HepG2 (cell line): ENCODE measurements around the gene AGR3. TPM values are rescaled to one million over a fixed set of nuclear protein-coding genes. Genes with fewer than 3 reads are reported as not detected.

Source experiments
- ATAC-seq: fragments of 200-7000 bp; cut with Tn5 transposase; 3 replicates; pipeline ENCODE4 v1.9.1; 2020; ENCODE audit warnings: mild to moderate bottlenecking, moderate library complexity
- BruUV-seq: library from RNA; stranded (reverse); fragments of 400-500 nt; replicated peaks from 2 replicates; lab custom pipeline; 2021; lab: Mats Ljungman, UMichigan
- CTCF ChIA-PET: fragments of 300-600 bp; formaldehyde crosslinking; extraction: SDS; loops from one replicate; lab custom pipeline; 2021; ENCODE audit warnings: low total read pairs, inconsistent platforms, low intra/inter-chr PET ratio; lab: Yijun Ruan, JAX
- POLR2A ChIA-PET: fragments of 350-600 bp; sonication (Branson Sonifier 250); formaldehyde crosslinking; loops from one replicate; lab custom pipeline; 2020; ENCODE audit warnings: antibody characterized with exemption, inconsistent platforms; lab: Yijun Ruan, JAX
- DNase-seq: peaks from one replicate; pipeline ENCODE4 v3.0.0-alpha.2; 2015; ENCODE audit warnings: low spot score
- FAIRE-seq: peaks from 3 replicates; lab custom pipeline; 2011; peaks lifted over from hg19 to GRCh38; lab: Jason Lieb, UNC
- H2AFZ ChIP-seq: one replicate; pipeline ENCODE4 v1.6.1; 2011; ENCODE audit warnings: low read length, inconsistent platforms
- H3K27ac ChIP-seq: fragments of 300-600 bp; 3 replicates; pipeline ENCODE4 v1.8.0; 2011; ENCODE audit warnings: mixed run types, mild to moderate bottlenecking, mixed read lengths, low read length, inconsistent platforms; ENCODE audit not compliant: insufficient read depth; ENCODE audit errors: extremely low read length
- H3K27me3 ChIP-seq, 2 experiments: fragments of 200-600 bp in 1 of 2; 2 replicates in 1 of 2; 3 replicates in 1 of 2; pipeline versions ENCODE4 v1.6.0 to v1.8.0; 2011; ENCODE audit warnings: low read length in 2 of 2, mild to moderate bottlenecking in 2 of 2, moderate library complexity in 2 of 2, inconsistent platforms in 1 of 2; ENCODE audit not compliant: insufficient read depth in 2 of 2, control insufficient read depth in 1 of 2
- H3K36me3 ChIP-seq, 2 experiments: fragments of 200-600 bp in 1 of 2; replicated peaks in 1 of 2; 2 replicates in 1 of 2; 3 replicates in 1 of 2; pipeline versions ENCODE4 v1.5.1 to v1.8.0; 2011; ENCODE audit warnings: low read length in 2 of 2, inconsistent platforms in 1 of 2; ENCODE audit not compliant: insufficient read depth in 2 of 2, control insufficient read depth in 1 of 2
- H3K4me1 ChIP-seq: 2 replicates; pipeline ENCODE4 v1.5.1; 2012; ENCODE audit warnings: low read length, inconsistent platforms; ENCODE audit not compliant: insufficient read depth
- H3K4me2 ChIP-seq: 2 replicates; pipeline ENCODE4 v1.6.0; 2011; ENCODE audit warnings: low read depth, low read length, inconsistent platforms
- H3K4me3 ChIP-seq, 3 experiments: fragments of 200-600 bp in 1 of 3; sonication (generic), shearing (Covaris generic) in 1 of 3; replicated peaks in 1 of 3; 2 replicates each; pipeline ENCODE4 v1.5.1; 2011 to 2016; ENCODE audit warnings: low read length in 3 of 3, inconsistent platforms in 2 of 3, low read depth in 2 of 3, mild to moderate bottlenecking in 2 of 3, control low read depth in 1 of 3, mixed read lengths in 1 of 3; ENCODE audit not compliant: insufficient read depth in 1 of 3
- H3K79me2 ChIP-seq: one replicate; pipeline ENCODE4 v1.6.1; 2011; ENCODE audit warnings: low read length, inconsistent platforms; ENCODE audit not compliant: insufficient read depth
- H3K9ac ChIP-seq: 2 replicates; pipeline ENCODE4 v1.6.0; 2011; ENCODE audit warnings: mild to moderate bottlenecking, low read depth, low read length, inconsistent platforms; ENCODE audit not compliant: insufficient read depth
- H3K9me3 ChIP-seq: 2 replicates; pipeline ENCODE4 v1.5.1; 2012; ENCODE audit warnings: mild to moderate bottlenecking, low read length
- H4K20me1 ChIP-seq: 2 replicates; pipeline ENCODE4 v1.6.0; 2011; ENCODE audit warnings: inconsistent platforms, mild to moderate bottlenecking, low read length, moderate library complexity; ENCODE audit not compliant: insufficient read depth
- CENPX ChIP-seq: sonication (generic); formaldehyde crosslinking; IDR thresholded peaks from 2 replicates; pipeline ENCODE4 v1.9.0; 2021; ENCODE audit warnings: mild to moderate bottlenecking, missing genetic modification reagents, moderate library complexity
- GATA4 ChIP-seq: sonication (generic); IDR thresholded peaks from 2 replicates; pipeline ENCODE4 v1.6.1; 2016; ENCODE audit warnings: antibody characterized with exemption, low read depth, borderline replicate concordance
- IKZF5 ChIP-seq: IDR thresholded peaks from 2 replicates; pipeline ENCODE4 v1.6.1; 2018; ENCODE audit warnings: missing genetic modification reagents, mild to moderate bottlenecking, missing compliant biosample characterization
- MATR3 ChIP-seq: sonication (generic); formaldehyde crosslinking; IDR thresholded peaks from 2 replicates; pipeline ENCODE4 v1.4.0; 2020; ENCODE audit warnings: missing genetic modification reagents
- MTF1 ChIP-seq: sonication (generic); formaldehyde crosslinking; IDR thresholded peaks from 2 replicates; pipeline ENCODE4 v1.5.0; 2020; ENCODE audit warnings: missing genetic modification reagents
- RARG ChIP-seq: sonication (generic); formaldehyde crosslinking; IDR thresholded peaks from 2 replicates; pipeline ENCODE4 v1.4.0; 2020; ENCODE audit warnings: low read depth, mild to moderate bottlenecking, missing genetic modification reagents
- RNF2 ChIP-seq: fragments of 450-650 bp; conservative IDR thresholded peaks from 2 replicates; pipeline ENCODE4 v1.6.1; 2016; ENCODE audit warnings: low read depth
- SSRP1 ChIP-seq: IDR thresholded peaks from 2 replicates; pipeline ENCODE4 v1.6.1; 2016; ENCODE audit warnings: control low read depth
- TIGD3 ChIP-seq: sonication (generic); formaldehyde crosslinking; IDR thresholded peaks from 2 replicates; pipeline ENCODE4 v1.5.1; 2020; ENCODE audit warnings: mild to moderate bottlenecking, missing genetic modification reagents, borderline replicate concordance
- ZBTB20 ChIP-seq: sonication (generic); formaldehyde crosslinking; IDR thresholded peaks from 2 replicates; pipeline ENCODE4 v1.8.1; 2023; ENCODE audit warnings: missing genetic modification reagents, low read depth, mild to moderate bottlenecking, borderline replicate concordance
- ZEB1 ChIP-seq: IDR thresholded peaks from 2 replicates; pipeline ENCODE4 v1.6.1; 2012; ENCODE audit warnings: mild to moderate bottlenecking, low read depth, inconsistent platforms; ENCODE audit not compliant: insufficient replicate concordance
- ZKSCAN5 ChIP-seq: sonication (generic); formaldehyde crosslinking; IDR thresholded peaks from 2 replicates; pipeline ENCODE4 v1.5.1; 2020; ENCODE audit warnings: mild to moderate bottlenecking, missing genetic modification reagents
- ZNF17 ChIP-seq: sonication (generic); formaldehyde crosslinking; IDR thresholded peaks from 2 replicates; pipeline ENCODE4 v1.5.0; 2020; ENCODE audit warnings: mild to moderate bottlenecking, missing genetic modification reagents
- ZNF263 ChIP-seq: sonication (generic); formaldehyde crosslinking; IDR thresholded peaks from 2 replicates; pipeline ENCODE4 v1.4.0; 2020; ENCODE audit warnings: missing genetic modification reagents
- ZNF350 ChIP-seq: sonication (generic); formaldehyde crosslinking; IDR thresholded peaks from 2 replicates; pipeline ENCODE4 v1.4.0; 2020; ENCODE audit warnings: mild to moderate bottlenecking, low read depth, missing genetic modification reagents, borderline replicate concordance
- ZNF501 ChIP-seq: sonication (generic); formaldehyde crosslinking; IDR thresholded peaks from 2 replicates; pipeline ENCODE4 v1.5.1; 2020; ENCODE audit warnings: mild to moderate bottlenecking, moderate library complexity, missing genetic modification reagents
- ZNF782 ChIP-seq: sonication (generic); formaldehyde crosslinking; IDR thresholded peaks from 2 replicates; pipeline ENCODE4 v1.4.0; 2020; ENCODE audit warnings: missing genetic modification reagents, mild to moderate bottlenecking, borderline replicate concordance
- WGBS: methylation state at CpG from one replicate; pipeline ENCODE4 v1.1.6; 2017; ENCODE audit warnings: low lambda C conversion rate; 5-methylcytosine and 5-hydroxymethylcytosine counted together
- in situ Hi-C: cut with HindIII; loops from 2 replicates; pipeline ENCODE4 v1.10.0; 2017; ENCODE audit warnings: low pct_unique_long_range_greater_than_20kb; ENCODE audit not compliant: extremely low pct_ligation_motif_present
- intact Hi-C: fragments of 100-400 bp; cut with micrococcal nuclease; formaldehyde crosslinking; loops from one replicate; pipeline ENCODE4 v1.10.0; 2022; ENCODE audit not compliant: unreplicated experiment
- polyA plus RNA-seq, 8 experiments: library from polyadenylated mRNA; depleted of rRNA in 3 of 8; stranded (reverse) in 7 of 8; unstranded in 1 of 8; fragments of >200 nt; fragmentation: Illumina TruSeq in 4 of 8; extraction: Trizol in 4 of 8; gene quantifications; 2 replicates each; pipeline versions ENCODE4 v1.2.1 to v1.2.3, GENCODE V29; 2011 to 2016; ENCODE audit warnings: low read depth in 4 of 8, missing spikeins in 1 of 8, mixed read lengths in 1 of 8; ENCODE audit not compliant: insufficient read depth in 1 of 8
- total RNA-seq, 5 experiments: library from RNA; depleted of rRNA; stranded (reverse); fragments of >200 nt; fragmentation: Illumina TruSeq; extraction: Trizol; gene quantifications; 2 replicates each; pipeline ENCODE4 v1.2.3, GENCODE V29; 2016; ENCODE audit warnings: low read depth in 1 of 5
- TF ChIP-seq, protein P1 (sequence below): sonication (generic); formaldehyde crosslinking; IDR thresholded peaks from 2 replicates; pipeline ENCODE4 v1.9.0; 2021; ENCODE audit warnings: missing genetic modification reagents, borderline replicate concordance

AGR3 gene
- total and polyA plus RNA-seq, 2 of the 13 experiments (the other 11 are each of a cell fraction or from before 2014, with no cell fraction given), result not detected

DNA sequence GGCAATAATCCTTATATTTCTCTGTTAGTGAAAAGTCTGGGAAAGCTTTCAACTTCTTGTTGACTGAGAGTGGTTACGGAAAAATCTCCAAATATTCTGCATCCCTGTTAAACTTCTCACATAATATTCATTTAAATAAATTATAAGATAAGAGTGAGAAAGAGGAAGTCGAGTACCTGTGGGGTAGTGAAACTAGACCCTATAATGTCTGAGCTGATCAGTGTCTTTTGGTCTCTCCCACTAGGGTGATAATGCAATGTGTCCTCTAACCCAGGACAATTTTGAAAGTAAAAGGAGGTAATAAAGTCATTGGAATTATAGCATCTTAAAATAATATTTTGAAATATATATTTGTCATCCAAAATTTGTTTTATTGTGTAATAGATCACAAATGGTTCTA is 2.1 kb upstream of the AGR3 start:
- POLR2A ChIA-PET, result no interaction called here
- BruUV-seq, result no TSS peak
- intact Hi-C loops, result no loop called here
- in situ Hi-C loops, result no loop called here
- ATAC-seq, result no peak
- no peaks in the 10 kb centered on the region for H3K27me3 ChIP-seq
- no peaks in the 10 kb centered on the region for H3K9me3 ChIP-seq
- H3K4me2 ChIP-seq, result no peak overlapping the region
- CTCF ChIA-PET, result no interaction called here
- no peaks in the 10 kb centered on the region for H3K4me1 ChIP-seq
- H4K20me1 ChIP-seq, result no peaks in the 10 kb centered on the region
- no peak overlapping the region for H3K4me3 ChIP-seq
- H2AFZ ChIP-seq, result no peak overlapping the region
- TF ChIP-seq ZNF263 (CRISPR knock-in tag) (no peak), MTF1 (CRISPR knock-in tag) (no peak), ZNF501 (CRISPR knock-in tag) (no peak), ZEB1 (no peak), RNF2 (no peak), ZNF17 (CRISPR knock-in tag) (no peak), MATR3 (CRISPR knock-in tag) (no peak), GATA4 (no peak), ZKSCAN5 (CRISPR knock-in tag) (no peak), RARG (CRISPR knock-in tag) (no peak), TIGD3 (CRISPR knock-in tag) (no peak), CENPX (no peak), IKZF5 (no peak), SSRP1 (CRISPR knock-in tag) (no peak), ZNF350 (CRISPR knock-in tag) (no peak), ZBTB20 (no peak), ZNF782 (no peak)
- TF ChIP-seq, protein P1, sequence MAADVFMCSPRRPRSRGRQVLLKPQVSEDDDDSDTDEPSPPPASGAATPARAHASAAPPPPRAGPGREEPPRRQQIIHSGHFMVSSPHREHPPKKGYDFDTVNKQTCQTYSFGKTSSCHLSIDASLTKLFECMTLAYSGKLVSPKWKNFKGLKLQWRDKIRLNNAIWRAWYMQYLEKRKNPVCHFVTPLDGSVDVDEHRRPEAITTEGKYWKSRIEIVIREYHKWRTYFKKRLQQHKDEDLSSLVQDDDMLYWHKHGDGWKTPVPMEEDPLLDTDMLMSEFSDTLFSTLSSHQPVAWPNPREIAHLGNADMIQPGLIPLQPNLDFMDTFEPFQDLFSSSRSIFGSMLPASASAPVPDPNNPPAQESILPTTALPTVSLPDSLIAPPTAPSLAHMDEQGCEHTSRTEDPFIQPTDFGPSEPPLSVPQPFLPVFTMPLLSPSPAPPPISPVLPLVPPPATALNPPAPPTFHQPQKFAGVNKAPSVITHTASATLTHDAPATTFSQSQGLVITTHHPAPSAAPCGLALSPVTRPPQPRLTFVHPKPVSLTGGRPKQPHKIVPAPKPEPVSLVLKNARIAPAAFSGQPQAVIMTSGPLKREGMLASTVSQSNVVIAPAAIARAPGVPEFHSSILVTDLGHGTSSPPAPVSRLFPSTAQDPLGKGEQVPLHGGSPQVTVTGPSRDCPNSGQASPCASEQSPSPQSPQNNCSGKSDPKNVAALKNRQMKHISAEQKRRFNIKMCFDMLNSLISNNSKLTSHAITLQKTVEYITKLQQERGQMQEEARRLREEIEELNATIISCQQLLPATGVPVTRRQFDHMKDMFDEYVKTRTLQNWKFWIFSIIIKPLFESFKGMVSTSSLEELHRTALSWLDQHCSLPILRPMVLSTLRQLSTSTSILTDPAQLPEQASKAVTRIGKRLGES (CRISPR knock-in tag), result no peak
- H3K79me2 ChIP-seq, result no peaks in the 10 kb centered on the region
- DNase-seq, result no peak
- no peak overlapping the region for H3K27ac ChIP-seq
- no peak for FAIRE-seq
- 13% methylated on average over 2 of the region's 2 CpGs for WGBS
- no peak overlapping the region for H3K9ac ChIP-seq
- H3K36me3 ChIP-seq, result no peaks in the 10 kb centered on the region
